ENCODE measurements around the gene ARID1B.

Gene ARID1B

GRCh38 chr6:156857573-156857972 is 80.4 kb downstream of the ARID1B start:
- DNase-seq: no peak

- DNase-seq: peak; percentile 56
Observed at GRCh38 chr6:156859686-156860085, 82.5 kb downstream of the ARID1B start.

GRCh38 chr6:156862711-156863110 is 85.5 kb downstream of the ARID1B start:
- DNase-seq: no peak

DNA sequence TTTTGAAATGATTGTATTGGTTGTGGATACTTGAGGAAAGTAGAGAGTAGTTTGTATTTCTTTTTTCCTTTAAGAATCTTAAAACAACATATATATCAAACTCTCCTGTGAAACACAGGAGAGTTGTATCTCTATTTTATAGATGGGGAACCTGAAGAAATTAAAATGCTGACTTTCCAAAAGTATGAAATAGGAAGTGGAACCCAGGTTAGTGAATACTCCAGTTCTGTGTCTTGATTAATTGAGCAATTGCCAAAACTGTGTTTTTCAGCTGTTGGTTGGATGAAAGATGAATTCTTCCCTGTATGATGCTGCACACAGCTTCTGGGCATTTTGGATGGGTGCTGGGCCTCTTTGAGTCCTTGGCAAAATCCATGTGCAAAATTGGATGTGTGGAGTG is 86.3 kb downstream of the ARID1B start:
- no peak for DNase-seq

GRCh38 chr6:156864557-156864956 is 87.4 kb downstream of the ARID1B start:
- no peak for DNase-seq

- no peak for DNase-seq
Observed at GRCh38 chr6:156865019-156865629, 87.9 kb downstream of the ARID1B start.

- no peak for DNase-seq
Observed at GRCh38 chr6:156866220-156867015, 89.2 kb downstream of the ARID1B start.

DNA sequence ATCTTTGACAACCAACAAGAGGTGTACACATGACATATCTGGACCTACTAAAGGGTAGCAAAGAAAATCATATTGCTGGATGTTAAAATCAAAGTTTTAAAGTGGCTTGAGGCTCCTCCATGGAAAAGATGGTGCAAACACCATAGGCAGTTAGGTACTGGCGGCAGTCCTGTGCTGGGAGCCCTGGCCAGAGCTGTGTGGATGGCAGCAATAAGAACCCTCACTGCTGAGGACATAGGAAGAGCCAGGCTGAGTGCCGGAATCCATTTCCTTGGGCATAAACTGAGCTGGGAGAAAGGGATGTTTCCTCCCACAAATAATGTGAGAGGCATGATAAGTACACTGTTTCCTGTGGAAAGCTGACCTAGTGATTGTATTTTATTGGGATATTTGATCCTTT is 89.9 kb downstream of the ARID1B start:
- no peak for DNase-seq

- DNase-seq: no peak
Observed at GRCh38 chr6:156868385-156868784, 91.2 kb downstream of the ARID1B start.

- DNase-seq: no peak
Observed at GRCh38 chr6:156869980-156870398, 92.8 kb downstream of the ARID1B start.

GRCh38 chr6:156870924-156871539 is 93.9 kb downstream of the ARID1B start:
- no peak for DNase-seq

DNA sequence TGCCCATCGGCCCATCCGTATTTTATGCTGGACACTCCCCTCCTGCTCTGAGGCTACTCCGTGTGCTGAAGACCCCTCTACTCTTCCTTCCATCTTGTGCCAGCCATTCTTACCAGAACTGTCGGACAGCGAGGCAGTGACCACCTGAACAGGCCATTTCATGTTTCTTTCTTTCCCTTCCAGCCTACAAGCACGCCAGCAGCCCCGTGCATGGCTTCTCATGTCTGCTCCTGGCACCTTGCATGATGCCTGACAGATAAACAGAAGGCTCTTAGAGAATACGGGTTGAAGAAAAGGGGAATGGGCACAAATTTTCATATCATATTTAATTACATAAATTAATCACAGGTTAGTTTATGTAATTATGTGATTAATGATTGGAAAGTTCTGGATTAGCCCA is 95.7 kb downstream of the ARID1B start:
- no peak for DNase-seq

GRCh38 chr6:156873654-156874380 is 96.6 kb downstream of the ARID1B start:
- DNase-seq: no peak

DNA sequence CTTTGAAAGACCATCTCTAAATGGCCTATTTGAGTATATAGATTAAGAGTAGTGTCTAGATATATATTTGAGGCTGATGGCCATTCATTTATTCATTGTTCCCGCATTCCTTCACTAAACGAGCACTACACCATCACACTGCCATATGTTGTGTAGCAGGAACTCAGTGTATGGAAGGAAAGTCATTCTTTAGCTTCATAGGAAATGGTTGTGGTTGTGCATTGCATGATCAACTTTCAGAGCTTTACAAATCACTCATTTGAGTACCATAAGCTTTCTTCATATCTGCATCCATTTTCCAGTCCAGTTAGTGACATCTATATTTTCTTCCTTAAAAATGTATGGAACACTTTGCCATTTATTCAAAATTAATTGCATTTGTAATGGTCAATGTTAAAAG is 97.9 kb downstream of the ARID1B start:
- DNase-seq: no peak

- no peak for DNase-seq
Observed at GRCh38 chr6:156876302-156876701, 99.1 kb downstream of the ARID1B start.

- DNase-seq: no peak
Observed at GRCh38 chr6:156877126-156877863, 100.1 kb downstream of the ARID1B start.

- DNase-seq: no peak
Observed at GRCh38 chr6:156878681-156879080, 101.5 kb downstream of the ARID1B start.

GRCh38 chr6:156879186-156879585 is 102.0 kb downstream of the ARID1B start:
- DNase-seq: no peak

DNA sequence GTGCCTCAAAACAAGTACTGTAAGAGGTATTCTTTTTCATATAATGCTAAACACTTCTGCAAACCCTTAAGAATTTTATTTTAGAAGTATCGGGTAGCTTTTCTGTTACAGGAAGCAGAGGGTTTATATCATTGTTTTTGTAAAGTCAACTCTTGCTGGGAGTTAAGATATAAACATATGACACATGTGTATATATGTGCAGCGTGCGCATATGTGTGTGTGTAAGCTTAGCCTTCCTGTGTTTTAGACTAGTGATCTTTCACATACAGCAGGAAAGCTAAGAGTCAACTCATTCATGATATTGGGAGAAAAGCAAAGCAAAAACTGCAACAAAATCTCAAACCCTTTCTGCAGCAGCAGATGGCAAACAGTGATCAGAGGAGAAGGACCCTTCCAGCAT is 102.4 kb downstream of the ARID1B start:
- DNase-seq: peak; percentile 53

- DNase-seq: no peak
Observed at GRCh38 chr6:156880913-156881312, 103.7 kb downstream of the ARID1B start.

GRCh38 chr6:156881687-156882629 is 104.8 kb downstream of the ARID1B start:
- no peak for DNase-seq
